ENCODE data around the gene TAOK2.
"Not testable (repeated sequence)": the region's sequence is repeated elsewhere in the genome, so short reads cannot be mapped to it uniquely, and the experiment has no call there.

The TAOK2 gene

GRCh38 chr16:30026449-30026848, 52.8 kb downstream of the TAOK2 start:
- no peak for DNase-seq

- no peak for DNase-seq
These were observed 54.1 kb downstream of the TAOK2 start for GRCh38 chr16:30027588-30028437.

DNA sequence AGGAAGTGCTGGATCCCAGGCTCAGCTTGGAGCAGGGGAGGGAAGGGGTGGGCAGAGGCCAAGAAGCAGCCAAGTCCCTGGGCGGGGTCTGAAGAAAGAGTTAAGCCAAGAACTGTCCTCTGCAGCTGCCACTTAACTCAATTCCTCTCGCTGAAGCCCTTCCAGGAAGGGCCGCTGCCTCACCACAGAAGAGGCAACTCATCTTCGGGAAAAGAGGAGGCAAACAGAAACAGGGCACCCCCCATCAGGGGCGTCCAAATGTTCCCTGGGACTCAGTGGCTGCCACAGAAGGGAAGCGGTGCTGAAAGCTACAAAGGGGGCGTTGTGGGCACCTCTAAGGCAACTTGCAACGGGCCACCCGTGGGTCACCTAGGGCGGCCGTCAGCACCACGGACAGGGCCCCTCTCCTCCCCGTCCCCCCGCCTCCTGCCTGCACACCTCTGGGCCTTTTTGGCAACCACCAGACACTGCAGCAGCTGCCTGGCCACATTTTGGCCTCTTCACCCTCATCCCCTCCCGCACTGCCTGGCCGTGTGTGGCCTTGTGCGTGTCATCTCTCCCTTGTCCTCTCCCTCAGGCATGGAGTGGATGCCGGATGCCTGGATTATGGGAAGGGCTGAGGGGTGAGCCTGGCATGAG, 54.9 kb downstream of the TAOK2 start:
- DNase-seq: peak; percentile 66

GRCh38 chr16:30030011-30030685, 56.5 kb downstream of the TAOK2 start:
- DNase-seq: no peak

DNA sequence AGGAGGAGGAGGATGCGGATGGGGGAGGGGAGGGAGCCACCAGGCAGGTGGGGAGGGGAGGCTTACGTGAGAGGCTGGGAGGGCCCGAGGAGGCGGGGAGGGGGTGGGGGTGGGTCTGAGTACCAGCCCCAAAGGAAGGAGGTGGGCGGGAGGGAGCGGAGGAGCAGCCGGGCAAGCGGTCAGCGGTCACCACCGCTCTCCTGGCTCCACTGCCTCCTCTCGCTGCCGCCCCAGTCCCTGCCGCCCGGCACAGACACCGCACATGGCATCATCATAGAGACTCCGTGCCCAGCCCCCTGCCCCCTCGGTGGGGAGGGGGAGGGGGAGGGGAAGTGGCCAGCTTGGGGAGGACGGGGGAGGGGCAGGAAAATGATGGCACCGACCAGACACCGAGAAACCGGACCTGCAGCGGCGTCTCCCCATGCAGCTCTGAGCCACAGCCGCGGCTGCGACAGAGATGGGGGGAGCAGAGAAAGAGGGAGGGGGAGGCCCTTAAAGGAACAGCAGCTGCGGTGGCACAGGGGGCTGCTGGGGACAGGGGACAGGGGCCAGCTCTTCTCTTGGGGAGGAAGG, 57.3 kb downstream of the TAOK2 start, which contains the start of gene TLCD3B:
TSS of gene TLCD3B (minus strand) at position 431 of the 573 bp plus-strand sequence. CDS start 744 bp downstream, outside the sequence.
- no peak for DNase-seq

- DNase-seq: no peak
These were observed 57.8 kb downstream of the TAOK2 start for GRCh38 chr16:30031477-30031918.

DNA sequence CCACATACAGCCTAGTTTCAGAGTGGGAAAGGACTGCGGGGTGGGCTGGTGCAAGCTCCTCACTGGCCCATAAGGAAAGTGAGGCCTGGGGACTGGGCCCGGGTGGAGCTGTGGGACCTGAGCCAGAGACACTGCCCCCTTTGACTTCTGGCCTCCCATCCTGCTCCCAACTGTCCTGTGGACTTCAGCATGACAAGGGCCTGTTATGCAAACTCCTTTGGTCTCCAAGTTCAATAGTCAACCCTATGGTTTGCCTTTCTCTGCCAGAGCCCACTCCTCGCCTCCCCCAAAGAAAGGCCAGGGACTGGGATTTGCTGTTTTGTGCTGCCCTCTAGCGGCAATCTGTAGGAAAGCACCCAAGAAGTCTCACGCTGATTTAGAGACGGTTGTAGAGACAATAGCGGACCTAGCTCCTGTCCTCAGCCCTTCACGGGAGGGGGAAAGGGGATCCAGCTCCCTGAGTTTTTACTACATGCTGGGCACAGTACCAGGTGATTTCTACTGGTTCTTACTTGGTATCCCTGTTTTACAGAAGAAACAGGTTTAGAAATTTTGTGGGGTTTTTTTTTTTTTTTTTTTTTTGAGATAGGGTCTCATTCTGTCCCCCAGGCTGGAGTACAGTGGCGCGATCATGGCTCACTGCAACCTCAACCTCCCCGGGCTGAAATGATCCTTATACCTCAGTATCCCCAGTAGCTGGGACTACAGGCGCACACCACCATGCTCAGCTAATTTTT, 58.6 kb downstream of the TAOK2 start:
- peak; percentile 84 for DNase-seq

GRCh38 chr16:30033270-30033669, 59.6 kb downstream of the TAOK2 start:
- DNase-seq: no peak

- DNase-seq: no peak
These were observed 66.6 kb downstream of the TAOK2 start for GRCh38 chr16:30040221-30040620.

- not testable (repeated sequence) for DNase-seq
These were observed 67.0 kb downstream of the TAOK2 start for GRCh38 chr16:30040690-30041089.

- no peak for DNase-seq
These were observed 68.2 kb downstream of the TAOK2 start for GRCh38 chr16:30041841-30042240.

All from activated CD8-positive, alpha-beta memory T cell treated with anti-CD3 and anti-CD28 coated beads for 24 hours (primary cell).